ENCODE measurements around the gene JPT2. TPM values are rescaled to one million over a fixed set of nuclear protein-coding genes. Genes with fewer than 3 reads are reported as not detected.

Gene JPT2
- total RNA-seq, 1 experiment from 2014 or later: 150 TPM

GRCh38 chr16:1705688-1706385, 27.8 kb downstream of the JPT2 start, which contains the start of gene MAPK8IP3 (continued):
- TF ChIP-seq E2F4 (CRISPR knock-in tag; IDR thresholded peaks at IDR 0.05; ENCODE audit: borderline replicate concordance, low read depth): no peak
- no peak for TF ChIP-seq ZNF281 (CRISPR knock-in tag; IDR thresholded peaks at IDR 0.05)
- TF ChIP-seq ZNF317 (CRISPR knock-in tag; IDR thresholded peaks at IDR 0.05; ENCODE audit: borderline replicate concordance, low read depth): no peak
- peak; percentile 4; the same call in 1 of the 2 replicates for TF ChIP-seq NFYB (CRISPR knock-in tag; conservative IDR thresholded peaks at IDR 0.05; ENCODE audit: low read depth)
- no peak for TF ChIP-seq NR2C2 (CRISPR knock-in tag; IDR thresholded peaks at IDR 0.05)
- peak; percentile 65; the same call in 1 of the 2 replicates for TF ChIP-seq KAT7 (CRISPR knock-in tag; IDR thresholded peaks at IDR 0.05; ENCODE audit: borderline replicate concordance)
- TF ChIP-seq FOXK1 (CRISPR knock-in tag; IDR thresholded peaks at IDR 0.05): peak; percentile 89
- peak; percentile 99 for TF ChIP-seq ZBTB21 (CRISPR knock-in tag; IDR thresholded peaks at IDR 0.05; ENCODE audit: borderline replicate concordance)
- TF ChIP-seq ERG (CRISPR knock-in tag; IDR thresholded peaks at IDR 0.05): no peak
- peak; percentile 65; the same call in 1 of the 2 replicates for TF ChIP-seq E2F5 (CRISPR knock-in tag; IDR thresholded peaks at IDR 0.05)
- TF ChIP-seq ZNF416 (CRISPR knock-in tag; IDR thresholded peaks at IDR 0.05): peak; percentile 89
- TF ChIP-seq USF2 (CRISPR knock-in tag; IDR thresholded peaks at IDR 0.05): no peak; the same call in 1 of the 2 replicates
- TF ChIP-seq GTF2I (CRISPR knock-in tag; conservative IDR thresholded peaks at IDR 0.05): no peak
- no peak for TF ChIP-seq ATF3 (CRISPR knock-in tag; conservative IDR thresholded peaks at IDR 0.05)
- no peak for TF ChIP-seq RELA (CRISPR knock-in tag; IDR thresholded peaks at IDR 0.05; ENCODE audit: borderline replicate concordance)
- no peak for TF ChIP-seq SMAD4 (CRISPR knock-in tag; IDR thresholded peaks at IDR 0.05)
- peak; percentile 88 for TF ChIP-seq FOXP4 (CRISPR knock-in tag; IDR thresholded peaks at IDR 0.05)
- TF ChIP-seq TP53 (CRISPR knock-in tag; IDR thresholded peaks at IDR 0.05): no peak; the same call in 1 of the 2 replicates
- TF ChIP-seq JUN (CRISPR knock-in tag; IDR thresholded peaks at IDR 0.05): no peak
- TF ChIP-seq JAZF1 (CRISPR knock-in tag; IDR thresholded peaks at IDR 0.05): no peak
- TF ChIP-seq USF1 (CRISPR knock-in tag; IDR thresholded peaks at IDR 0.05): no peak; the same call in 1 of the 2 replicates
- no peak; the same call in 1 of the 2 replicates for TF ChIP-seq ELF4 (CRISPR knock-in tag; IDR thresholded peaks at IDR 0.05; ENCODE audit: low read depth)
- no peak for TF ChIP-seq PREB (CRISPR knock-in tag; IDR thresholded peaks at IDR 0.05; ENCODE audit: borderline replicate concordance)
- TF ChIP-seq HMGXB4 (CRISPR knock-in tag; IDR thresholded peaks at IDR 0.05): peak; percentile 68; the same call in 1 of the 2 replicates
- TF ChIP-seq ZNF263 (CRISPR knock-in tag; IDR thresholded peaks at IDR 0.05; ENCODE audit: low read depth): no peak

Measured in WTC11 (cell line).